Neural progenitor cell (in vitro differentiated cells): Measurements from ENCODE around the gene TES. TPM values are rescaled to one million over a fixed set of nuclear protein-coding genes. Genes with fewer than 3 reads are reported as not detected.

Experiments
- DNase-seq: peaks from one replicate; pipeline ENCODE4 v3.0.0-alpha.2; 2016; ENCODE audit warnings: low spot score
- H2AFZ ChIP-seq: fragments of 200-600 bp; sonication (generic); replicated peaks from 2 replicates; pipeline ENCODE4 v1.6.1; 2016; ENCODE audit warnings: antibody characterized with exemption
- H3F3A ChIP-seq: fragments of 200-600 bp; sonication (generic); 2 replicates; pipeline ENCODE4 v1.6.1; 2016; ENCODE audit warnings: antibody characterized with exemption, low read depth
- H3K27ac ChIP-seq: fragments of 200-600 bp; sonication (generic); 2 replicates; pipeline ENCODE4 v1.5.1; 2016; ENCODE audit warnings: mild to moderate bottlenecking
- H3K27me3 ChIP-seq: fragments of 200-600 bp; sonication (generic); 2 replicates; pipeline ENCODE4 v1.6.1; 2016; ENCODE audit warnings: mild to moderate bottlenecking, moderate library complexity
- H3K36me3 ChIP-seq: fragments of 200-600 bp; sonication (generic); 2 replicates; pipeline ENCODE4 v1.5.1; 2016
- H3K4me1 ChIP-seq: fragments of 200-600 bp; sonication (generic); 2 replicates; pipeline ENCODE4 v1.6.1; 2016; ENCODE audit warnings: mixed run types
- H3K4me2 ChIP-seq: fragments of 200-600 bp; sonication (generic); 2 replicates; pipeline ENCODE4 v1.6.1; 2016
- H3K4me3 ChIP-seq: fragments of 200-600 bp; sonication (generic); 2 replicates; pipeline ENCODE4 v1.5.1; 2016
- H3K79me2 ChIP-seq: fragments of 200-600 bp; sonication (generic); 2 replicates; pipeline ENCODE4 v1.6.1; 2016; ENCODE audit warnings: low read depth
- H3K9ac ChIP-seq: fragments of 200-600 bp; sonication (generic); 2 replicates; pipeline ENCODE4 v1.6.1; 2016
- H3K9me3 ChIP-seq: fragments of 200-600 bp; sonication (generic); 2 replicates; pipeline ENCODE4 v1.5.1; 2016; ENCODE audit warnings: low read depth
- H4K20me1 ChIP-seq: fragments of 200-600 bp; sonication (generic); 2 replicates; pipeline ENCODE4 v1.6.1; 2016; ENCODE audit warnings: low read depth
- H3K27ac Mint-ChIP-seq: 3 replicates; pipeline ENCODE4 v1.8.0; 2021; ENCODE audit warnings: mixed read lengths
- H3K27me3 Mint-ChIP-seq: 2 replicates; pipeline ENCODE4 v1.8.0; 2022; ENCODE audit warnings: low read depth, mild to moderate bottlenecking, inconsistent platforms, moderate library complexity, mixed read lengths; ENCODE audit not compliant: insufficient read depth
- H3K36me3 Mint-ChIP-seq: 3 replicates; pipeline ENCODE4 v1.8.0; 2021; ENCODE audit warnings: mixed read lengths
- H3K4me1 Mint-ChIP-seq: 3 replicates; pipeline ENCODE4 v1.8.0; 2021; ENCODE audit warnings: mixed read lengths
- H3K4me3 Mint-ChIP-seq: 3 replicates; pipeline ENCODE4 v1.8.0; 2021; ENCODE audit warnings: mild to moderate bottlenecking, moderate library complexity, mixed read lengths
- H3K9me3 Mint-ChIP-seq: 3 replicates; pipeline ENCODE4 v1.8.0; 2020; ENCODE audit warnings: mixed read lengths
- CTCF ChIP-seq: fragments of 200-600 bp; sonication (generic); IDR thresholded peaks from 2 replicates; pipeline ENCODE4 v1.5.1; 2017; ENCODE audit warnings: antibody characterized with exemption, mild to moderate bottlenecking
- EZH2 ChIP-seq: fragments of 200-600 bp; sonication (generic); IDR thresholded peaks from 2 replicates; pipeline ENCODE4 v1.6.1; 2017; ENCODE audit warnings: antibody characterized with exemption, mild to moderate bottlenecking, moderate library complexity
- EZH2phosphoT487 ChIP-seq: fragments of 200-600 bp; sonication (generic); IDR thresholded peaks from 2 replicates; pipeline ENCODE4 v1.6.1; 2017; ENCODE audit warnings: antibody characterized with exemption
- total RNA-seq: library from RNA; depleted of rRNA; stranded (reverse); fragments of >200 nt; gene quantifications from 2 replicates; pipeline ENCODE4 v1.2.3, GENCODE V29; 2015; ENCODE audit warnings: low replicate concordance

The TES gene
- total RNA-seq, 1 donor from 2014 or later: 10.6 TPM

DNA sequence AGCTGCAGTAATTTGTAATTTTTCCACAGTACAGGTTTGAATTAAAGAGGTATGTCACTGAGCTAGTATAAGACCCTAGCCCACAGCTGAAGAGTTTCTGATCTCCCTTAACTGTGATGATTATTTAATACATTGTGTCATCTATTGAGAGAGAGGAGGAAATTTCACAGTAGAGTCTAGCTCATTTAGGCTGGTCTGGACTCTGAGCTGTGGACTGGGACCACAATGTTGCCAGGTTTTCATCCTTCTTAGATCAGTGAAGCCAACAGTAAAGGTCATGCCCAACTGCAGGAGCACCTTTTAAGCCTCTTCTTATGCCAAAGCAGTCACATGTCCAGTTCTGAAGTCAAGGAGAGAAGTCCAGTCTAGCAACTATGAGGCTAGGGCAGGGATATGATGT is 8.9 kb downstream of the TES start:
- H3K27me3 ChIP-seq: no peaks in the 10 kb centered on the region
- H3K9me3 Mint-ChIP-seq: peaks cover 2% of the 10 kb centered on the region
- no peak overlapping the region for H3K9ac ChIP-seq

GRCh38 chr7:116219834-116220233 is 9.5 kb downstream of the TES start:
- Histone ChIP-seq H3K4me2 (no peak overlapping the region), H3K9ac (no peak overlapping the region), H3K4me3 (no peak overlapping the region), H3K36me3 (no peaks in the 10 kb centered on the region), H3K9me3 (no peaks in the 10 kb centered on the region), H2AFZ (no peak overlapping the region), H4K20me1 (no peaks in the 10 kb centered on the region), H3K27ac (no peak overlapping the region), H3K4me1 (peaks cover 6% of the 10 kb centered on the region), H3K27me3 (no peaks in the 10 kb centered on the region), H3F3A (no peaks in the 10 kb centered on the region), H3K79me2 (no peaks in the 10 kb centered on the region)
- Mint-ChIP-seq H3K4me1 (peaks cover 9% of the 10 kb centered on the region), H3K36me3 (no peaks in the 10 kb centered on the region), H3K27me3 (no peaks in the 10 kb centered on the region), H3K4me3 (no peak overlapping the region), H3K9me3 (peaks cover 2% of the 10 kb centered on the region), H3K27ac (no peak overlapping the region)
- TF ChIP-seq EZH2 (no peak), CTCF (no peak), EZH2phosphoT487 (no peak)
- DNase-seq: no peak

More for the DNA sequence above, 8.9 kb downstream of the TES start:
- no peak for TF ChIP-seq CTCF
- TF ChIP-seq EZH2phosphoT487: no peak
- no peak for TF ChIP-seq EZH2
- Histone ChIP-seq H2AFZ (no peak overlapping the region), H3K79me2 (no peaks in the 10 kb centered on the region), H3F3A (no peaks in the 10 kb centered on the region), H4K20me1 (no peaks in the 10 kb centered on the region), H3K27ac (no peak overlapping the region), H3K9me3 (no peaks in the 10 kb centered on the region), H3K4me2 (no peak overlapping the region), H3K4me3 (no peak overlapping the region), H3K4me1 (peaks cover 6% of the 10 kb centered on the region), H3K36me3 (no peaks in the 10 kb centered on the region)
- Mint-ChIP-seq H3K27me3 (no peaks in the 10 kb centered on the region), H3K4me1 (peaks cover 9% of the 10 kb centered on the region), H3K36me3 (no peaks in the 10 kb centered on the region), H3K4me3 (no peak overlapping the region), H3K27ac (no peak overlapping the region)
- no peak for DNase-seq

GRCh38 chr7:116222501-116222900 is 12.2 kb downstream of the TES start:
- no peaks in the 10 kb centered on the region for H3K79me2 ChIP-seq
- H3K4me2 ChIP-seq: no peak overlapping the region
- Mint-ChIP-seq H3K4me1 (peaks cover 9% of the 10 kb centered on the region), H3K4me3 (no peak overlapping the region), H3K9me3 (peaks cover 2% of the 10 kb centered on the region), H3K27ac (no peak overlapping the region), H3K27me3 (no peaks in the 10 kb centered on the region), H3K36me3 (no peaks in the 10 kb centered on the region)
- peaks cover 6% of the 10 kb centered on the region for H3K4me1 ChIP-seq
- TF ChIP-seq CTCF (no peak), EZH2phosphoT487 (no peak), EZH2 (no peak)
- H3K9ac ChIP-seq: no peak overlapping the region
- H3K27me3 ChIP-seq: no peaks in the 10 kb centered on the region
- H4K20me1 ChIP-seq: no peaks in the 10 kb centered on the region
- H3F3A ChIP-seq: no peaks in the 10 kb centered on the region
- no peak overlapping the region for H3K27ac ChIP-seq
- H2AFZ ChIP-seq: no peak overlapping the region
- H3K9me3 ChIP-seq: no peaks in the 10 kb centered on the region
- H3K36me3 ChIP-seq: no peaks in the 10 kb centered on the region
- no peak overlapping the region for H3K4me3 ChIP-seq
- peak; percentile 40 for DNase-seq
